Activated CD4-positive, alpha-beta T cell treated with anti-CD3 and anti-CD28 coated beads, Interleukin-2, amount 50 U/mL, for 24 hours (primary cell): ENCODE measurements around the gene ANKRD13B.

ENCODE experiments used
- DNase-seq, 2 donors: peaks; one replicate each; pipeline ENCODE4 v3.0.0-alpha.2; 2020; ENCODE audit warnings: low read depth in 1 of 2, low spot score in 1 of 2

The ANKRD13B gene

DNA sequence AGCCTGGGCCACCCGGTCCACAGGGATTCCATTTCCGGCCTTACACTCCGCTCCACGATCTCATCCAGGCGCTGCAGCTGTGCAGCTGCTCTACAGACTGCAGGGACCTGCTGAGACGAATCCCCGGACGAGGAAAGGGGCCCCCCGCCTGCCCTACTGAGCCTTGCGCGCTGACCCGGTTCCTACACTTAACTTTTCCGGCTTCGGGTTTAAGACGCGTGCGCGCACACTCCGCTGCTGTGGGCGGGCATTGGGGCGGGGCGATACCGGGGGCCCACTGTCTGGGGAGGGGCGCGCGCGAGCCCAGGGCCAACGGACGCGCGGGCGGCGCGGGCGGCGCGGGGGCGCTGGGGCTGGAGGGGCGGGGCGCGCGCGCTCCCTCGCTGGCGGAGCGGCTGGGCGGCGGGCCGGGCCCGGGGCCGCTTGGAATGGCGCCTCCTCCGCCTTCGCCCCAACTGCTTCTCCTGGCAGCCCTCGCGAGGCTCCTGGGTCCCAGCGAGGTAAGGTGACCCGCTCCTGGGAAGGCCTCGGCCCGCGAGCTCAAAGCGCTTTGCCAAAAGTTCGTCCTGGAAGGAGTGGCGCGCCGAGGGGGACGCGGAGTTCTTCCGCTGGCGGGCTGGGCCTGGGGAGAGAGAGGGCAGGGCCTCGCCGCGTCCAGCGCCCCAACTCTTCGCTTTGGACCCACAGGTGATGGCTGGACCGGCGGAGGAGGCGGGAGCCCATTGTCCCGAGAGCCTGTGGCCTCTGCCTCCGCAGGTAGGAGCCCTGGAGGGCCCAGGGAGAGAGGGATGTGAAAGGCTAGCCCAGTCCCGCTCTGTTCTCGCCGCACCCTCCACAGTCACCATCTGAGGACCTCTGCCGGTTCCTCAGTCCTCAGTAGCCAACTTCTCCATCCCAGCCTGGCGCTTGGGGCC lies 24.3 kb upstream of the ANKRD13B start, which contains the start of gene TP53I13:
TP53I13 (plus strand) TSS at position 371 of the 914 bp plus-strand sequence; CDS start at position 429, 58 bp downstream.
- peak; percentile 77 to 86 for DNase-seq

DNA sequence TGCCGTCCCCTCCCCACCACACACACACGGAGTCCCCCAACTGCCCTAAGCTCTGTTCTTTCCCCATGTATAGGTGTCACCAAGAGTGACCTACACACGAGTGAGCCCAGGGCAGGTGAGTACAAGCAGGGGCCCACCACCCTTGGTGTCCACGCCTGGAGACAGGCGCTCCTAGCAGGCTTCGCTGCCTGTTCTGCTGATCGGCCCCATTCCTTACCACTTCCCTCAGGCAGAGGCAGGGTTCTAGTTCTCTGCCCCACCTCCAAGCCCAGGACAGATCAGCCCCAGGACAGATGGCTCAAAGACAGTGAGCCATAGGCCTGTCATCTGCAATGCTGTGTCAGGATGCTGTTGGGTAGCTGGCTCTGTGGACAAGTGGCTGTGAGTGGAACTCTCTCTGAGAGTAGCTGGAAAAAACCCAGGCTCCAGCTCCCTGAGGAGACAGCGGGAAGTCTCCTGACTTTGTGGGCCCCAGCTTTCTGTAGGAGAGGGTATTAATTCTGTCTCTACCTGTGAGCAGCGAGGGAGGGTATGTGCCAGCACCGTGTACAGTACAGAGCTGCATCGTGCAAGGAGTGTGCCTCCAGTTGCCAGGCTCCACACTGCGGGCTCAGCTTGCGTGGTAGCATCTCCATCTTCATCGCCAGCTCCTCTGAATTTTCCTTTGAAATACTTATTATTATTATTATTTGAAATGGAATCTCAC lies 23.5 kb upstream of the ANKRD13B start:
- no peak for DNase-seq

DNA sequence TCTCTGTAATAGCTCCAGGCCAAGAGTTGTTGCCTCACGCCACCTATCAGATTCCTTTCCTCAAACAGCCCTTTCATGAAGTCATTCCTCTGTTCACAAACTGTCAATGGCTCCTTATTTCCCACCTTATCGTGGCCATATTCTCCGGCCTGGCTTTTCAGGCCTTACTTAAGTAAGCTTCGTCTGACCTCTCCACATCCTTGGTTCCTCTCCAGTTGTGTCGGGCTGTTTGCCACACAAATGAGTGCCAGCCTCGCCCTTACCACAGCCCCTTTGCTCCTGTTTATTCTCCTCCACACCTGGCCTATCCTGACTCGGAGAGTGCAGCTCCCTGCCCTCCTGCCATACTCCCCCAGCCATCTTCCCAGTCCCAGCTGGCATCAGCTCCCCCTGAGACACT lies 22.4 kb upstream of the ANKRD13B start:
- no peak for DNase-seq

DNA sequence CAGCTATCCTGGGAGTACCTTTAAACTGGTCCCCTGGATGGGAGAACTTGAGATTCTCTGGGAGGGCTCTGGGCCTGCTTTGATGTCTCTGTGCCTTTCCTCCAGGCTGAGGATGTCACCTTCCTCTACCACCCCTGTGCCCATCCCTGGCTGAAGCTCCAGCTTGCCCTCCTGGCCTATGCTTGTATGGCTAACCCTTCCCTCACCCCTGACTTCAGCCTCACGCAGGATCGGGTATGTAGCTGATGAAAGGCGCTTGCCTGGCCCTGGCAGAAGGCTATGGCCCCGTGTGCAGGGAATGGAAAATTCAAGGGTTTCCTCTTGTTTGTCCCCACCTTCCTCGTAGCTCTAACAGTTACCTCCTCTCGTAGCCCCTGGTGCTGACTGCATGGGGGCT lies 21.4 kb upstream of the ANKRD13B start:
- no peak for DNase-seq

DNA sequence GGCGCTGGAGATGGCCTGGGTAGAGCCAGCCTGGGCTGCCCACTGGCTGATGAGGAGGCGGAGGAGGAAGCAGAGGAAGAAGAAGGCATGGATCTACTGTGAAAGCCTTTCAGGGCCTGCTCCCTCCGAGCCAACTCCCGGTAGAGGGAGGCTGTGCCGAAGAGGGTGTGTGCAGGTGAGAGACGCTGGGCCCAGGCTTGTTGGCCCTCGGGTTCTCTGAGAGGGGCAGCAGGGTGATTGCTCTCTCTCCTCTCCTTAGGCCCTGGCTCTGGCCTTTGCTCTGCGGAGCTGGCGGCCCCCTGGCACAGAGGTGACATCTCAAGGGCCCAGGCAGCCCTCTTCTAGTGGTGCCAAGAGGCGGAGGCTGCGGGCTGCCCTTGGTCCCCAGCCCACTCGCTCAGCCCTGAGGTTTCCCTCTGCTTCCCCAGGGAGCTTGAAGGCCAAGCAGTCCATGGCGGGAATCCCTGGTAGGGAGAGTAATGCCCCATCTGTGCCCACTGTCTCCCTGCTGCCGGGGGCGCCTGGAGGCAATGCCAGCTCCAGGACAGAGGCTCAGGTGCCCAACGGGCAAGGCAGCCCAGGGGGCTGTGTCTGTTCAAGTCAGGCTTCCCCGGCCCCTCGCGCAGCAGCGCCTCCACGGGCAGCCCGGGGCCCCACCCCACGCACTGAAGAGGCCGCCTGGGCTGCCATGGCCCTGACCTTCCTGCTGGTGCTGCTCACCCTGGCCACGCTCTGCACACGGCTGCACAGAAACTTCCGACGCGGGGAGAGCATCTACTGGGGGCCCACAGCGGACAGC lies 20.9 kb upstream of the ANKRD13B start:
- DNase-seq, result no peak

DNA sequence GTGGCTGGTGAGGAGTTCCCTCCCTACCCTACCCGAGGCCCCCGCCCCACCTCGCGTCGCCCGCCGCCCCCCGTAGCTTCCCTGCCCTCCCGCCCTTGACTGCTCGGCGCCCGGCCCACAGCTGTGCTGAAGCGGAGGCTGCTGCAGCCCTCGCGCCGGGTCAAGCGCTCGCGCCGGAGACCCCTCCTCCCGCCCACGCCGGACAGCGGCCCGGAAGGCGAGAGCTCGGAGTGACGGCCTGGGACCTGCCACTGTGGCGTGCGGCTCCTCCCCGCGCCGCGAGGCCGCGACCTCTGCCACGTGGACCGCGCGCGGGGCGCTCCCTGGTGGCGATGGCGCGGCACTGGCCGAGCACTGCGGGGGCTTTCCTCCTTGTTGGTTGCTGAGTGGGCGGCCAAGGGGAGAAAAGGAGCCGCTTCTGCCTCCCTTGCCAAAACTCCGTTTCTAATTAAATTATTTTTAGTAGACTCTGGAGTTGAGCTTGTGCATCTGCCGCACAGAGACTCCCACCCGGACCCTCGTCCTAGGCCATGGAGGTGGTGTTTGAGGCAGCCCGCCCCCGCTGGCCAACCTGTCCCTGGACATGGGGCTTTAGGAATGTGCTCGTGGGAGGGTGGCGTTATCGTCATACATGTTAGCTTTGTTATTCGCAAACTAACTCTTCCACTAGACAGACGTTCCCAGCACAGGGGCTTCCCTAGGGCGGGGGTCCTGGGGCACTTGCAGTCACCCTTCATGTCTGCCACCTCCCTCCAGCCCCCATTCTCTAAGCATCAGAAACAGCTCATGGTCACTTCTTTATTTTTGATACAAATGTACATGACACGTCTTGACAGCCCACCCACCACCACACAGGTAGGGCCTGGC lies 20.0 kb upstream of the ANKRD13B start:
- DNase-seq, result no peak

DNA sequence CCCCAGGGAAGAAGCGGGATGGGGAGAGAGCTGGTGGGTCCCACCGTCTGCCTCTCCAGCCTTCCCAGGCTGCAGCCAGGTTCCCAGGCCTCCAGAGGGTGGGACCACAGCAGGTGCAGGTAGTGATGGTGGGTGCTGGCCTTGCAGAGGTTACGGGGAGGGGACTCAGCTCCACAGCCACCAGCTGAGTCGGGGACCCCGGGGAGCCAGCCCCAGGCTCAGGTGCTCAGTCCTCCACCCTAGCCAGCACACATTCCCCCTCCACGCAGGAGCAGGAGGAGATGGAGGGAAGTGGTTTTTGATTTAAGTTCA lies 19.4 kb upstream of the ANKRD13B start:
- no peak for DNase-seq

DNA sequence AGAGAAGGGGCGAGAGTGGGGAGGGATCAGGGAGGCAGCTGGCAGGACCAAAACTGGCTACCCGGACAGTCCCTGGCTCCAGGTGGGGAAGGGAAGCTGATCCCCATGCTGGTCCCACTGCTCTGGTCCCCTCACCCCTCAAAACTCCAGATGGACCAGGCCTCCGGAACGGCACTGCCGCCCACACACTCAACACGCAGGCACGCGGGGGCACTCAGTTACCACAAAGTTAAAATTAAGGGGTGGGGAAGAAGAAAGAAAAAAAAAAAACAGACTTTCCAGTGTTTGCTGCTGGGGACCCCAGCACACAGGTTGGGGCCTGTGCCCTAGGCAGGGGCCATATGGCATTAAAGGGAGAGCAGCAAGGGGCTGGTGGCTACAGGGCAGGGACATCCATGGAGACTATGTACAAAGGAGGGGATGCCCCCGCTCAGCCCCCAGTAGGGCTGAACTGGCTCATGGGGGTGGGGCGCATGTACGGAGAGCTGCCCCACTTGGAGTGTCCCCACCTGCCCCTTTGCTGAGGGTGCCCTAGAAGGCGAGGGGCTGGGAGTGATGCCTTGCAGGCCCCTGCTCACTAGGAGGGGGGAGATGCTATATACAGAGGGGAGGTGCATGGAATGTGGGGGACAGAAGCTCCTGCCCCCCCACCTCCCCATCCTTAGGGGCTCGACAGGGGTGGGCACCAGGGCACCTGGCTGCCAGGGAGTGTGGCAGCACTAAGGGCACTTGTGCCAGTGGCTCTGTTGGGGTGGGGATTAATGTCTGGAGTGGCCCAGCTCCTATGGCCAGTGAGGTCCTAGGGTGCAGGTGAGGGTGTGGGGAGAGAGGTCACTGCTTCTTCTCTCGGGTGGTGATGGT lies 18.8 kb upstream of the ANKRD13B start:
- no peak for DNase-seq

DNA sequence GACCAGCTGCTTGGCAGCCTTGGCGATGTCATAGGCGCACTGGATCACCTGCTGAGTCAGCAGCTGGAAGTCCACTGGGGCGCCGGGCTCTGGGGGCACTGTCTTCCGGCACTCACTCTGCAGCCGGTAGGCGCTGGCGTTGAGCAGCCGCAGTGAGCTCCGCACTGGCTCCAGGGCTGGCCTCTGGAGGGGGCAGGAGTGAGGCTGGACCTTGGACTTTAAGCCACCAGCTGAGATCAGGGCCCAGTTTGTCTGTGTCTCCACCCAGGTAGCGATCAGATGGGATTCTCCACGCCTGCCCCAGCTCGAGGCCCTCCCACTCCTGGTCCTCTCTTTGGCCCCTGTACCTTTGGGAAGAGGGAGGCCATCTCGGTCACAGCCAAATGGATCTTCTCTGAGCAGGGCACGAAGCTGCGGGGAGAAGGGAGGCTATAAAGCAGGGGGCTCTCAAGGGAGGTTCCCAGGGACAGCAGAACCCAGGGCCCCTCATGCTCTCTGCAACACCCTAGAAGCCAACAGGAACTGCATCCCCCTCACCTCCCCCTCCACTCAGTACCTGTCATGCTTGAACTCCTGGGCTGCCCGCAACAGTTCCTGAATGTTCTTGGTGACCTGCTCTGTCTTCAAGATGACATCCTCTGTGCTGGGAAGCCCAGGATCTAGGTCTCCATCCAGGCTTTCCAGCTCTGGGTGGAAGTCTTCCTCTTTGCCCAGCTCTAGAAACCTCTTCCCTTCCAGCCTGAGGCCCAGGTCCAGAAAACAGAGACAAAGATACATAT lies 18.0 kb upstream of the ANKRD13B start:
- DNase-seq, result no peak

DNA sequence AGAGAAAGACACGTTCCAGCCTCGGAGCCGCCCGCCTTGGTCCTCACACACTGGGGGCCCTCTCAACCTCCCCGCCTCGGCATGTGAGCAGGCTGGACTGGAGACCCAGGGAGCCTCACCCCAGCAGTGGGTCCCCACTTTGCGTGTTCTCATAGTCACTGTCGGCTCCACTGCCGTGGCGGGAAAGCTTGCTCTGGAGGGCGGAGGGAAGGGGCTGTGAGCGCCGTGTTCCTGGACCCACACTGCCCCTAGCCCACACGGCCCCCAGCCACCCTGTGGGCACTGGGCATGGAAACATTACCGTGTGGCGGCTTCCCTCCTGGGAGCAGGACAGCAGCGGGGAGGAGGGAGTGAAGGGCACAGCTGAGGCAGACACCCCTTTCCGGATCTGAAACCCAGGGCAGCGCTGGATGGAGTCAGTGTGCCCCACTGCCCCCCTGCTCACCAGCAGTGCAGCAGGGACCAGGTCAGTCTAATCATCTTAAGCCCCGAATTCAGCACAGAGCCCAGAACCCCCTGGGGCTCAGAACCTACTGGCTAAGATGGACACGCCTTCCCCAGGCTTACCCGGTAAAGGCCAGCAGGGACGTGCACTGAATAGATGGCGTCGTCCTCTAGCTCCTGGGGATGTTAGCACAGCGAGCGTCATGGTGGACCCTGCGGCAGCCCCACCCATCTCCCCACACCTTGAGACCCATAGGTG lies 17.3 kb upstream of the ANKRD13B start:
- no peak for DNase-seq

DNA sequence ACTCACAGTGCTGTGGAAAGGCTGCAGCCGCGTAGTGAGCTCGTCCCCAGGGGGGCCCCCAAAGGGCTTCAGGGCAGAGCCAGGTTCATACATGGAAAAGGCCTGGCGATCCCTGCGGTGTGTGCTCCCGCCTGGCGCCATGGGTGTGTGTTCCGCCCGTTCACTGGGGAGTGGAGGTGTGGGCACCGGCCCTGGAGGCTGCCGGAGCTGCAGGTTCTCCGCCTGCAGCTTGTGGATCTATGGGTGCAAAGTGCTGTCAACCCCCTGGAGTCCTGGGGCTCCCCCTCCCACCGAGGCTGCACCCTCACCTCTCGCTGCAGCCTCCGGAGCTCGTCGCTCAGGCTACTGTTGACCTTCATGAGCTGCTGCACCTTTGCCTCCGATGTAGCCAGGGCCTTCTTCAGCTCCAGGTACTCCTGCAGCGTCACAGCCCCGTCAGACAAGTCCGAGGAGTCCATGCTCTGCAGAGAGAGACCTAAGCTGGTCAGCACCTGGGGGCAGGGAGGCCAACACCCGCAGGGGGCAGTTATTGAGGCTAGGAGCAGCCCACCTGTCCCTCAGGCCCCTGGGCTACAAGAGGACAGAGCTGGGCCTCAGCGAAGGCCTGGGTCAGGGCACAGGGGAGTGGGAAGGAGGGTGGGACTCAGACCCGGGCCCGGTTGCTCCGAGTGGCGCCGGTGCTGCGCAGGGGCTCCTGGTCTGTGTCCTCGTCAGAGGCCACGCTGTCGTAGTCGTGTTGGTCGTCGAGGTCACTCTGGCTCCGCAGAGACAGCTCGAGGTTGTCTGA lies 16.5 kb upstream of the ANKRD13B start:
- no peak for DNase-seq

DNA sequence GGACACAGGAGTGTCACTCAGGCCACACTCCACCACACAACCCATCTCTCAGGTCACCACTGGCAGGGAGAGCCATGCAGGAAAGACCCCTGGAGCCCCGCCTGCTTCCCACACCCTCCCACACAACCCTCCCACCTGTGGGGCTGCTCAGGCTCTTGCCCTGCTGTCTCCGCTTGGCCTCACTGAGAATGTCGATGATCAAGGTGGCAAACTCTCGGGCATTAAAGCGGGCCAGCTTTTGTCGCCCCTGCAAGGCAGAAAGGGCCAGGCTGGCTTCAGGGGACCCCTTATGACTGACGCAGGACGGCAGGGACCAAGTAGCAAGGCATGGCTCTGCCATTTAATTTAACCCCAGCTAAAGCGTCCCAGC lies 15.9 kb upstream of the ANKRD13B start:
- no peak for DNase-seq

DNA sequence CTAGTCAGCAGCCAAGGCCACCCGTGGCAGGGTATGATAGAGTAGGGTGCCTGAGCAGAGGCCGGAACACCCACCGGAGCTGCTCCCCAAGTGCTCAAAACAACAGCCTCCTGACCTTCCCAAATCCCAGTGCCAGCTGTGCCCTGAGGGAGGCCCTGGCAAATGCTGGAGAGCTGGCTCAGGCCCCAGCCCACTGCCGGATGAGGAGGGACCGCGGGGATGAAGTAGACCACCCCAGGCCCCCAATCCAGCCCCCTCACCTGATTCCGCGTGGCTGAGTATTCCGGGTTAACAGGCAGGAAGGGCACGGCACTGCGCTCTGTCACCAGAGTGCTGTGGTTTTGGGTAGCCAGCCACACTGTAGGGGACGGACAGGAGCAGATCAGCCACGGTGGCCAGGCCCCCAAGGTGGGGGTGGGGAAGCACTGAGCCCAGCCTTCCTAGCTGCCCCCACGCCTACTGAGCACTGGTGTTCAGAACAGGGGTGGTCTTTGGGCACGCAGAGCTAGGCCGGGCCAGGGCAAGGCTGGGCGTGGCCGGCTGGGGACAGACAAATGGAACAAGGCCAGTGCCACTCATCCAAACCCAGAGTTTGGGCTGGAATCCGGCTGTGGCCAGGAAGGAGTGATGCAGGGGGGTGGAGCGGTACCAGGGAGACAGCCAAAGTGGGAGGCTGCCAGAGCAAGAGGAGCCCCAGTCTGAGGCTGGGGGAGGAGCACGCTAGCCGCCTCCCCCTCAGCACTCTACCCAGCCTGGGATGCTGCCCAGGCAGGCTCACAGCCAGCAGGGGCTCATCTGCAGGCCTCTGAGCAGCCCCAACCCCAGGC lies 15.3 kb upstream of the ANKRD13B start:
- no peak for DNase-seq

DNA sequence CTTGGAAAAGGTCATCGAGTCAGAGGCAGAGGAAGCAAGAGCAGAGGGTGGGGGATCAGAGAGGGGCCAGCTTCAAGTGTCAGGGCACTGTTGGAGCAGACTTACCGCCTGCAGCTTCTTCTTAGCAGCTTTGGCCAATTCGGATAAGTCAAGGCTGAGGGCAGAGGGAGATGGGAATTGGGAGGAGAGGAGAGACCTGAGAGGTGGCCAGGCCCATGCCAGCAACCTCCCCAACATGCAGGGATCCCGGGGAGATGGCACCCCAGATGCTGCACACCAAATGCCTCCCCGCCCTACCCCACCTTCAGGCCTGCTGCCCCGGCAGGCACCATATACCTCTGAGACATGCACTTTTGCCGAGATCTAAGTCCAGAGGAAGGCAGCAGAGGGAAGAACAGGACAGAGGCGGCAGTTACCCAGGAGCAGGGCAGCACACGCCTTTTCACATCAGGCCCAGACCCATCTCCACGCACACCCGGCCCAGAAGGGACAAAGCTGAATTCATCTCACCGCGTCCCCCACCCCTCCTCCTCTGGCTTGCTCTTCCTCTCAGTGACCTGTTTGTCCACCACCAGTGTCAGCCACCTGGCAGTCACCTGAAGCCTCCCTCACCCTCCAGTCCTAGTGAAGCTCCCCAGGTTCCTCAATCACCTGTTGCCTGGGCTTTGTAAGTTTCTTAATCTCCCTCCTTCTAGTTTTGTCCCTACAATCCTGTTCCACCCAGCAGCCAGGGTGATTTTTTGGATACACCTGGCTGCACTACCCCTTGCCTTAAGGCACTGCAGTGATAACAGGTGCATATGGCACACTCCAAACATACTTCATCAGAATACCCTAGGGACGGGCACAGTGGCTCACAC lies 14.1 kb upstream of the ANKRD13B start:
- DNase-seq, result no peak

DNA sequence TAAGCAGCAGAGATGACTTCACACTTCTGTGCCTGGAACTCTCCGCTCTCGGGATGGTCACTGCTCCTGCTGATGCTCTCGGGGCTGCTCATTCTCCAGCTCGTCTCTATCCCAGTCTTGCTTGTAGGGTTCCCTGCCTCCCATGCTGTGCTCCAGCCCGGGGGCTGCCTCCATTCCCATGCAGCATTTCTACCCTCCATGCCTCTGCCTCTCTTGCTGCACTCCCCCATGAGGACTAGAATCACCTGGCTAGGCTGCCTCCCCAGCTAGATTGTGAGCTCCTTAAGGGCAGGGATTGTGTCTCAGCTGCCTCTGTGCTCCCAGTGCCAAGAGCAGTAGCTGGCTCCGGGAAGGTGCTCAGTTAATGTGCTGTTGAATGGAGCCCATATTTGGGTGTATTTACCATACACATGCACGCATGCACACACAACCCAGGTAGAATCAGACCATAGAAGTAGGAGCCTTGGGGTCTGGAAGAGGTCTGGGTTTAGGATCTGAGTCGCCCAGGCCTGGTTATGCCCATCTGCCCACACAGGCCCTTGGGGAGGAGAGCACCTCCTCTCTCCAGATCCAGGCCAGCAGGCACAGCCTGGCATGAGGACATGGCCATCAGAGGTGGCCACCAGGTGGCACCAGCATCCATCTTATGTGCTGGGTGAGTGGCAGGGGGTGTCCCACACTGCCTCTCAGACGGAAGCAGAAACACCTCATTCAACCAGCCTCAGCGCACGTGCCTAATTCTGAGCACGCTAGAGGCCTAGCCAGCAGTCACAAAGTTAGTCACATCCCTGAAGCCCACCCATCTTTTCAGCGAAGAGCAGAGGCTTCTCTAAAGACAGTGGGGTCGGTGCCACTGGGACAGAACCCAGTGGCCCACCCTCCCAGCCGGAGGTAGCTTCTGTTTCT lies 12.8 kb upstream of the ANKRD13B start:
- DNase-seq, result peak; percentile 78 to 88
